DMS114 treated with DMSO at 0.1 percent for 48 hours (cell line): ENCODE data around the gene MED19.
"Not testable (repeated sequence)": the region's sequence is repeated elsewhere in the genome, so short reads cannot be mapped to it uniquely, and the experiment has no call there.

Experiments
- DNase-seq: peaks from one replicate; lab custom pipeline; 2025; ENCODE audit not compliant: unreplicated experiment; lab: John Stamatoyannopoulos, UW

The MED19 gene

DNA sequence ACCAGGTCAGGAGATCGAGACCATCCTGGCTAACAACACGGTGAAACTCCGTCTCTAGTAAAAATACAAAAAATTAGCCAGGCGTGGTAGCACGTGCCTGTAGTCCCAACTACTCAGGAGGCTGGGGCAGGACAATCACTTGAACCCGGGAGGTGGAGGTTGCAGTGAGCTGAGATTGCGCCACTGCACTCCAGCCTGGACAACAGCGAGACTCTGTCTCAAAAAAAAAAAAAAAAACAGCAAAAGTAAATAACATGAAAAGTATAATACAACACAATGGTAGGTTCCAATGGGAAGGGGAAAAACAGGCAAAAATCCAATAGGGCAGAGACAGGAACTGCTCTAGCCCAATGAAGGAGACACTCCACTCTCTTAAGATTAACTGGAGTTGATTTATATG lies 6.6 kb downstream of the MED19 start:
- DNase-seq = not testable (repeated sequence)

DNA sequence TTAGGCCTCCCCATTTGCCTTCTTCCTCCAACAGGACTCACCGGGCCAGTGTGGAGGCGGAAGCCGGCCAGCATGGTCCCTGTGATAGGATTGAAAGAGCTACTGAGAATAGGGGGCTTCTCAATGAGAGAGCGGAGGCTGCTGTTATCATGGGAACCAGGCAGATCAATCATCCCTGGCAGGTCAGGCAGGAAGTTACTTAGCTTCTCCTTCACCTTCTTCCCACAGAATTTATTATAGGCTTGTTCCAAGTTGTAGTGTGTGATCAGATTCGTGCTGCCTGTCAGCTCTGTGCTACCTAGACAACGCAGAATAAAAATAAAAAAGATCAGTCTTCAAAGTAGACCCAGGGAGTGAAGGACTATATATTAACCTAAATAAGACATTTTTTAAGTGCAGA lies 7.1 kb downstream of the MED19 start:
- DNase-seq = no peak

DNA sequence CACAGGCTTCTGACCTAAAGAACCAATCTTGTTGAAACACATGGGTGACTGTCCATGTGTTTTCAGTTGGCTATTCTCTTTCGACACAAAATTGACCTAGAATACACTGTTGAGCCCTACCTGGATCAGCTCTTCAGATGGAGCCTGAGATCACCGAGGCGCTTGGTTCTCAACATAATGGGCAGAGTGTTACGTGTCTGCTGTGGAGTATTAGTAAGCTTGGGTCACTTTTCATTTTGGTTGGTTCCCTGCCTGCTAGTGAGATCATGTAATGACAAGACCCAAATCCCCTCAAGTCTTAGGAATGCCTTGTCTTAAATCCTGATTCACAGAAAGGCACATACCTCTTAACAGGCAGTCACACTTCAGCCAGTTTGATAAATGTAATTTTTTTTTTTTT lies 8.7 kb downstream of the MED19 start:
- DNase-seq = no peak

DNA sequence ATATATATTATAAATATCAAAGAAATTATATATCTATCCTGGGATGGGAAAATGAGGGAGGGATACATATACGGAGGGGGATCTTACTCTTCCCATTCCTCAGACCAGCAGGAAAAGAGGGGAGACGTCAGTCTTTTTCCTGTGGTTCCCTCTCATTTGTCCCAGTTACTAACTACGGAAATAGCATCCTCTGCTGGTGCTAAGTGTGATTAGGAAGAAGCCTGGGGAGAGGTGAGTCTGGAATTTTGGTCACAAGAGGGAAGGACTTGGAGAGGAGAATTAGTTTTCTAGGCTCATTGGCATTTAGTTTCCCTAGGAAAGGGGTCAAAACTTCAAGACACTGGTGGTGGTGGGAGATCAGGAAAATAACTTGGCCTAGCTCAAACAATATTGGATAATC lies 11.6 kb downstream of the MED19 start:
- DNase-seq = no peak

DNA sequence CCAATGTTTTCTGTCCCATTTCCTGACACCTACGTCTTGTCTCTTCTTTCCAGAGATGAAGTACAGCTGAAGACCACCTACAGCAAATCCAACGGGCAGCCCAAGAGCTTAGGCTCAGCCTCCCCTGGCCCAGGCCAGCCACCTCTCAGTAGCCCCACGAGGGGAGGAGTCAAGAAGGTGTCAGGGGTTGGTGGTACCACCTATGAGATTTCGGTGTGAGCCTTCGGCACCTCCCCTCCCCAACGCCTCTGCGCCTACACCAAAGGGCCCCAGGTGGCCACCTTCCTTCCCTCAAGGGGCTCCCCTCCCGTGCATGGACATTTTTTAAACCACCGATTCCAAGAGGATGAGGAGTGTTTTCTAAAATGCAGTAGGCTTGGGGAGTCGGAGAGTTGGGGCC lies 12.2 kb downstream of the MED19 start:
- DNase-seq = no peak

DNA sequence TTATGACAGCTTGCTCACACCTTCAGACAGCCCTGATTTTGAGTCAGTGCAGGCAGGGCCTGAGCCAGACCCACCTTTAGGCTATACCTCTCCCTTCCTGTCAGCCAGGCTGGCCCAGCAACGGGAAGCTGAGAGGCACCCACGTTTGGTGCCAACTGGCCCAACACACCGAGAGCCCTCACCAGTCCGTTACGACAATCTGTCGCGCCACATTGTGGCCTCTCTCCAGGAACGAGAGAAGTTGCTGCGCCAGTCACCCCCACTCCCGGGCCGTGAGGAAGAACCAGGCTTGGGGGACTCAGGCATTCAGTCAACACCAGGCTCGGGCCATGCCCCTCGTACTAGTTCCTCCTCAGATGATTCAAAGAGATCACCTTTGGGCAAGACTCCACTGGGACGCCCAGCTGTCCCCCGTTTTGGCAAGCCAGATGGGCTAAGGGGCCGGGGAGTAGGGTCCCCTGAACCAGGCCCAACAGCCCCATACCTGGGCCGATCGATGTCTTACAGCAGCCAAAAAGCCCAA lies 13.1 kb downstream of the MED19 start:
- DNase-seq = no peak

DNA sequence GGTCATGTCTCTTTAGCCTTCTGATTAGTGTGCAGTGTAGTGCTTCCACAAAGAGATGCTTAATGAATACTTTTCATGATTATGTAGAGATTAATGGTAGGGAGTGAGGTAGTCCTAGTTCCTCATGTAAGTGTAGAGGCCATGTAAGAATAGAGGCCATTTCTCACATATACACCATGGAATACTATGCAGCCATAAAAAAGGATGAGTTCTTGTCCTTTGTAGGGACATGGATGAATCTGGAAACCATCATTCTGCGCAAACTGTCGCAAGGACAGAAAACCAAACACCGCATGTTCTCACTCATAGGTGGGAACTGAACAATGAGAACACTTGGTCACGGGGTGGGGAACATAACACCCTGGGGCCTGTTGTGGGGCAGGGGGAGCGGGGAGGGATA lies 21.5 kb downstream of the MED19 start:
- not testable (repeated sequence) for DNase-seq

DNA sequence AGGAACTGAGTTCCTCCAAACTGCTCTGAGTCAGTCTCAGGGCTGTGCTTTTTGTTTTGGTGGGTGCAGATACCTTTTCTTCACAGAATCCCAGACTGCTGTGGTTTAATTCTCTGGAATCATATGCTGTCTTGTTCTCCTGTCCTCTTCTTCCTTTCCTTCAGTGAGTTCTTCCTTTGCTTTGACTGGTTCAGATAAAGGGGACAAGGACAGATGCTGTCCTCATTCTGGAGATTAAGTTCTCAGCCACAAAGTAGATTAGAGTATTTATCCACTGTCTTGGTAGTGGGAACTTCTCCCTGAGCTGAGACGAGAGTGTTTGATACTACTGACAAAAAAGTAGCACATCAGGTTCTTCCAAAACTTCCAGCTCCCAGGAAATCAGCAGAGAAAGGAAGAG lies 30.8 kb downstream of the MED19 start:
- DNase-seq = no peak

DNA sequence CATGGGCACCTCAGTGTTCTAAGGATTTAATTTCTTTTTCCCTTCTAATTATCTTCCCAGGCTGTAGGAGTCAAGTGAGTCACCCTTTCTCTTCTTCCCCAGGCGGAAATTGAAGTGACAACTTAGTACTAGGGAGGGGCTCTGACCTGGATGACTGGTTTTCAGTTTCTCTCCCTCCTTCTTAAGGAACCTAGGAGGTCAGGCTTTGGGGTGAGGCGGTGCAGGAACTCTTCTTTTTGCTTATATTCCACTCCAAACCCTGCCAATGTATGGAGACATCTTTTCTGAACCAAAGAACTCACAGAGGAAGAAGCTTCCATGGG lies 31.5 kb downstream of the MED19 start:
- no peak for DNase-seq

DNA sequence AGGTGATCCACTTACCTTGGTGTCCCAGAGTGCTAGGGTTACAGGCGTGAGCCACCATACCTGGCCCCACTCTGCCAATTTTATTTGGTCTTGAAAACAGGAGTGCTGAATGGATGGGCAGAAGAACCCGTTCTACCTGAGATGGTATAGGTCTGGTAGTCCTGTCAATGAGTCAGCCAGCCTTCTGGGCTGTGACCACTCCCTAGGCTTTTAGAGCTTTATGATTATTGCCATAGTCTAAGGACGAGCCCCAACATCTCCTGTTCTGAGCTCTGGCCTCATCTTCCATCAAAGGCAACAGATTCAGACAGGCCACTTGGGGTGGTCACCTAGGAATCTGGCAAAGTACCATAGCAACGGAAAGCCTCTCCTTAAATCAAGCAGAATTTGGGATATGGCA lies 32.6 kb downstream of the MED19 start:
- DNase-seq = no peak

DNA sequence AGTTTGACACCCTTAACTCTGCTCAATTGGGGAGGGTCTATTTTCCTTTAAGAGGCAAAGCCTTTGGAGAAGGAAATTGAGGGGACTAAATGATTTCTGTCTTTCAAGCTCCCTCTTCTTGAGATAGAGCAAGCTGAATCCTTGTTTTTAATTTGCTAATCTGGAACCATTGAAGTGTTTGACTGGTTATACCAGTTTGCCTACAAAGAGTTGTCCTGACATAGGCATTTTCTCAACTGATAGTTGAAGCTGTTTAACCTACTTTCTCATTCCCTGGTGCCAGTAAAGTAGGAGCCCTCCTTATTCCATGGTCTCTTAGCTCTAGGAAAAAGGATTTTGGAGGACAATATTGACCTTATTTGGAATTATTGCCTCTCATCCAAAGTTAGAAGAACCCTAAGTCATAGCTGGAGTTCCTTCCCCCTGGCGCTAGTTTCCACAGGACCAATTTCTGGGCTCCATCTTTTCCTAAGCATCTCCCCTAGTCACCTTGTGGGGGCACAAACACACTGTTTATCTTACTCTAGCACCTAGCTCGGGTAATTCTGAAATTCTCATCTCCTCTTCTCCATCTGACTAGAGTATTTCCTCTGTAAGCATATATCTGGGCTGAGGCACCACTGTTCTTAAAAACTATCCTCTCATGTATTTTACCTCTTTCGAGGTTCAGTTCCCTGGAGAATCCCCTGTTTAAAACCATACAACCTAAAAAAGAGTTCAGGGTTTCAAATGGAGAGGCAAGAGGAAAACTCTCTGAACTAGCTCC lies 36.7 kb downstream of the MED19 start:
- no peak for DNase-seq

DNA sequence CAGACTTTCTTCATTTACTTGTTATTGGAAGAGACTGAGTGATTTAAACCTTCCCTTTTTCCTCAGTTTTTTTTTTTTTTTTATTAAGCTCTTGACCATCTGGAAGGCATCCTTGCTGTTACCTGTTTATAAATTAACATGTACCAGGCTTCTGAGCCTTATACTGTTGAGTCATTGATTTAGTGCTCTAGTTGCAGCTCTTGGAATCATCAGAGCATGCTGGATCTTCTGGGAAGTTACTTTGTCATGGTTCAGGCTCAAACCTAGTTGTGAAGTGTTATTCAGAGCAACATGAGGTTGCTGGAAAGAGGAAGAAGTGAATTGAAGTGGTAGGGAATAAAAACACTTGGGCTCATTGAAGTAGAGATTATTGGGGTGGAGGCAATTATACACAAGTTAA lies 37.8 kb downstream of the MED19 start:
- no peak for DNase-seq

DNA sequence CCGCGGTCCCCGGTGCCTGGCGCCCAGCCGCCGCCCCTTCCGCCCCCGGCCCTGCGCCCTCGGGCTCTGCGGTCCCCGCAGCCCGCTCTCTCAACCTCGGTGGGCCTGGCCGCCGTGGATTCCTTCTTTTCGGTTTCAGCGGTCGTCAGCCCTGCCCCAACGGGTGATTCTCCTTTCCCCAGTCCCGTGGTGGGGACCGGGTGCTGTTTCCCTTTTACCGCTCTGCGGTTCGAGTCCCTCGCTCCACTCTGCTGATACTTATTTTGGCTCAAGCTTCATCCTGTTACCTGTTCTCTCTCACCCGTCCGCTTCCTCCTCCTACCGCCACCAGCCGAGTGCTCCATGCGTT lies 43.6 kb downstream of the MED19 start:
- DNase-seq = no peak

DNA sequence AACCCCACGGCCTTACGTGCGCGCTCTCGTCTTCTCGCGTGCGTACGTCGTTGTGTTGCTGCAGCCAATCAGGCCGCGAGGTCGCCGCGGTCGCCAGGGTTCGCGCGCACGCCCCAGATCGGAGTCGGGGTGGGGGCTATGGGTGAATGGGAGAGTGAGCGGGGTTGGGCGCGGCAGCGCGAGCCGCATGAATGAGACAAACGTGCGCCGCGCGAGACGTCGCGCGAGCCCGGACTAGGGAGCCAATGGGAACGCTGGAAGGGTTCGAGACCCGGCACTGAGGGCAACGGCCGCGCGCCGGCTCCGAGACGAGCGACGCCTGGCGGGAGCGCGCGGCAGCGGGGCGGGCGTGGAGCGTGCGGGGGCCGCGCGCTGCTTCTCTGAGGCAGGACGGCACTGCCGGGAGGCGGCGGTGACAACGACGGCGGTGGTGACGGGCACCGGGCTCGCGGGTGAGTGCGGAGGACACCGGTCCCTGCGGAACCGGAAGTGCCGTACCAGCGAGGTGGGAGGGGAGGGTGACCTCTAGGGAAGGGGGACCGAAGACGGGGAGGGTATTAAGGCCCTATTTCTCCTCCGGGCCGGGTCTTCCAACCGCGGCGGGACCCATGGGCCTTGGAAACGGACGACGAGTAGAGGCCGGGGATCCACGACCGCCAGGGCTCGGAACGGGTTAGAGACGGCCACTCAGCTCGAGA lies 44.1 kb downstream of the MED19 start, which contains the start of gene ZDHHC5:
ZDHHC5 (plus strand) TSS at position 379 of the 698 bp plus-strand sequence. CDS start 4,977 bp downstream, outside the sequence.
- peak; percentile 90 for DNase-seq

DNA sequence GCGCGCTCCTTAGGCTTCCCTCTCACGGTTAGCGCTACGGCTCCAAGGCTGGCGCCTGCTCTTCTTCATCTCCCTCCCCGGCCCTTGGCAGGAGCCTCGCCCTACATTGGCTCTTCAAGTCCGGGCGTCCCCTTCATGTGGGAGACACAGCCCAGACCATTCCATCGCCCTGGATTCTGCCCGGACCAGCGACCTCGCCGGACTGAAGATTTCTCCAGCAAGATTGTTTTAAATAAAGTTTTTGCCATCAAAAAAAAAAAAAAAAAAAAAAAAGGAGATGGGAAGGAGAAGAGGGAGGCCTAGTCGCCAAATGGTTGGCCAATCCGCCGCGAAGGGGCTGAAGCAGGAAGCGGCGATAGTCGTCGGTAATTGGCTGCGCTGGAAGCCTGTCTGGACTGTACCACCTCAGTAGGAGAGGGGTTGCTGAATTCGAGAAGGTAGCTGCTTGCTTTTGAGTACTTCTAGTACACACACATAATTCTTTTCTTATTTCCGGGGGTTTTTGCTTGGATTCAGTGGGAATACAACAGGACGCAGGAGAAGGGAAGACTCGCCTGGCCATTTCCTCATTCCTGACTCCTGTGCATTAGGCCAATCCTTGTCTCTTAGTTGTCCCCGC lies 44.8 kb downstream of the MED19 start:
- peak; percentile 90 for DNase-seq

DNA sequence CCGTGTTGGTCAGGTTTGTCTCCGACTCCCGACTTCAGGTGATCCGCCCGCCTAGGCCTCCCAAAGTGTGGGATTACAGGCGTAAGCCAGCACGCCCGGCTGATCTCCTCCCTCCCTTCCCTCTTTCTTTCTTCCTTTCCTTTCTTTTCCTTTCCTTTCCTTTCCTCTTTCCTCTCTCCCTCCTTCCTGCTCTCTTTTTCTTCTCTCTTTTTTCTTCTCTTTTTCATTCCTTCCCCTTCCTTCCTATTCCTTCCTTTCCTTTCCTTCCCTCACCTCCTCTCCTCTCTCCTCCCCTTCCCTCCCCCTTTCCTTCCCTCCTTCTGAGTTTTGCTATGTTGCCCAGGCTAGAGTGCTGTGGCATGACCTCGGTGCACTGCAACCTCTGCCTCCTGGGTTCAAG lies 48.0 kb downstream of the MED19 start:
- DNase-seq = no peak

DNA sequence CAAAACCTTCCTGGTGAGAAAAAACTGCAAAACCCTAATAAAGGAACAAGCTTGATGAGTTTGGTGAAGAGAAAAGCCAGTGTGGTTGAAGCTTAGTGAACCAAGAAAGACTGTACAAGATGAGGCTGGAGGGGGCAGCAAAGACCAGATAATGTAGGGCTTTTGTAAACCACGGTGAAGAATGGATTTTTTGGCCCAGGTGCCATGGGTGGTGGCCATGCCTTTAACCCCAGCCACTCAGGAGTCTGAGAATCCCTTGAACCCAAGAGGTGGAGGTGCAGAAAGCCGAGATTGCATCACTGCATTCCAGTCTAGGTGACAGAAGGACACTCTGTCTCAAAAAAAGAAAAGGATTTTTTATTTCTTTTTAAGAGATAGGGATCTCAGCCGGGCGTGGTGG lies 49.1 kb downstream of the MED19 start:
- DNase-seq = no peak

DNA sequence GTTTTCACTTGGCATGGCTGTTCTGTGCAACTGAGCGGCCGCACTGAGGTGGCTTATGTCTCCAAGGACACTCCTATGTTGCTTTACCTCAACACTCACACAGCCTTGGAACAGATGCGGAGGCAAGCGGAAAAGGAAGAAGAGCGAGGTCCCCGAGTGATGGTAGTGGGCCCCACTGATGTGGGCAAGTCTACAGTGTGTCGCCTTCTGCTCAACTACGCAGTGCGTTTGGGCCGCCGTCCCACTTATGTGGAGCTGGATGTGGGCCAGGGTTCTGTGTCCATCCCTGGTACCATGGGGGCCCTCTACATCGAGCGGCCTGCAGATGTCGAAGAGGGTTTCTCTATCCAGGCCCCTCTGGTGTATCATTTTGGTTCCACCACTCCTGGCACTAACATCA lies 52.3 kb downstream of the MED19 start:
- no peak for DNase-seq

DNA sequence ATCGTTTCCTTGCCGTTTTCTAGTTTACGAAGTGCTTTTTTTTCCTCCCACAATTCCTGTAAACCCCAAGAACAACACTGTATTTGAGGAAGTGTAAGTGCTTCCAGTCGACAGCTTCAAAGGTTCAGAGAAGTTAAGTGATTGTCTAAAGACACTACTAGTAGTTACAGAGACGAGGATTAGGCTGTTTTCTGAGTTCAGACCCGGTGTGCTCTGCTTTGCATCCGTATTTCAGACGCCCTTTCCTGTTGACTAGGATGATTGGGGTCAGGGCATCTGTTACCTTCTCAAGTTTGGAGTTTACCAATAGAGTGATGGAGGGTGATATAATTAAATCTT lies 54.0 kb downstream of the MED19 start:
- no peak for DNase-seq

DNA sequence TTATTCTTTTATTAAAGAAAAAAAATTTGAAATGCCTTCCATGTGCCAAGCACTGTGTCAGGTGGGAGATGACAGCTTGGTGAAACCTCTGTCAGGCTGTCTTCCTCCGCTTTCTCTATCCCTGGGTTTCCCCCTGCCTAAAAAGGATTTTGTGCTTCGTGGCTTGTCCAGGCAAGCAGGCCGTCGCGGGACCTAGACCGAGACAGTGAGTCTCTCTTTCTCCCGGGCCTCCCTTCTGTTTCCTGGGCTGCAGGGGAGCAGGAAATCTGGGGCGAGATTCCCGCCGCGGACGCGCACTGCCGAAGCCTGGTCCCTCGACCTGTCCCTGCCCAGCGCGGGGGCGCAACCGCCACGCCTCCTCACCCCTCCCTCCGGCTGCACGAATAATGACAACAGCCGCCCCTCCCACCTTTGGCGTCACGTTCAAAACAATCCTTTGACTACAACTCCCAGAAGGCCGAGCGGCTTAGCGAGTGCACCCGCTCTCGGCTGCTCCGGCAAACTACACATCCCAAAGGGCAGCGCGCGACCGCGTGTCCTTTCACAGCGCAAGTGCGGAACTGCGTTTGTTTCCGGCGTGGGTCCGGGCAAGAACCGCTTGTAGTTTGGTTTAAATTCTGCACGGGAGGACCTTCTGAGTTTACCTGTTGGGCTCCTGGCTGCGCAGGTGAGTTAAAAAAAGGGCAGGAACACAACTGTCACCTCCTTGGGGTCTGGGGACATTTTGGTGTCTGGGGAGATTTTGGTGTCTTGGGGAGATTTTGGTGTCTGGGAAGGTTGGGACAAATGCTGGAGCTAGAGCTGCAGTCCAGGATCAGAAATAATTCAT lies 54.6 kb downstream of the MED19 start, which contains the start of gene CLP1:
CLP1 (plus strand) TSS at position 569 of the 829 bp plus-strand sequence. CDS start 1,715 bp downstream, outside the sequence.
- DNase-seq = peak; percentile 90

DNA sequence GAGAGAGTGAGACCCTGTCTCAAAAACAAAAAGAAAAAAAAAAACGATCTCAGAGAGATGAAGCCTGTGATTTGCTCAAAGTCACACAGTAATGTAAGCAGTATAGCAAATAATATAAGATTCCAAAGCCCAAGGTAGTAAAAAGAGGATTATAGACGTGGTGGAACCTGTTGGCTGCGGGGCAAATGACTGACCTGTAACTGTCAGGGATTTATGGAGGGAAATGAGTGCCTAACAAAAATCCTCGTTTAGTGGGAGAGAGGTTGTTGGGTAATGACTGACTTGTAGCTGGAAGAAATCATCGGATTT lies 55.2 kb downstream of the MED19 start:
- DNase-seq = no peak
